ENCODE measurements around the gene MED8.
"Not testable (repeated sequence)": the region's sequence is repeated elsewhere in the genome, so short reads cannot be mapped to it uniquely, and the experiment has no call there.

The MED8 gene

GRCh38 chr1:43382027-43382779 lies 7.4 kb downstream of the MED8 start:
- no peak for DNase-seq

GRCh38 chr1:43381612-43382011 lies 8.0 kb downstream of the MED8 start:
- DNase-seq, result no peak

GRCh38 chr1:43379476-43379875 lies 10.1 kb downstream of the MED8 start:
- DNase-seq, result no peak

GRCh38 chr1:43377831-43378230 lies 11.8 kb downstream of the MED8 start:
- no peak for DNase-seq

- no peak for DNase-seq
Measured at GRCh38 chr1:43376723-43377235, 12.8 kb downstream of the MED8 start.

GRCh38 chr1:43373066-43373940 lies 16.3 kb downstream of the MED8 start:
- DNase-seq, result no peak

GRCh38 chr1:43372172-43372571 lies 17.4 kb downstream of the MED8 start:
- no peak for DNase-seq

GRCh38 chr1:43370564-43370963 lies 19.0 kb downstream of the MED8 start:
- no peak for DNase-seq

- DNase-seq, result not testable (repeated sequence)
Measured at GRCh38 chr1:43369779-43370178, 19.8 kb downstream of the MED8 start.

- no peak for DNase-seq
Measured at GRCh38 chr1:43368646-43369020, 21.0 kb downstream of the MED8 start.

GRCh38 chr1:43367904-43368645 lies 21.5 kb downstream of the MED8 start, which contains the start of gene ELOVL1:
Gene ELOVL1 (minus strand): TSS chr1:43368011. CDS start chr1:43365609, 2,402 bp downstream.
- DNase-seq, result peak; percentile 59

GRCh38 chr1:43367026-43367903 lies 22.3 kb downstream of the MED8 start:
- no peak for DNase-seq

GRCh38 chr1:43366601-43367025 lies 23.0 kb downstream of the MED8 start:
- DNase-seq, result no peak

- DNase-seq, result no peak
Measured at GRCh38 chr1:43366179-43366578, 23.4 kb downstream of the MED8 start.

GRCh38 chr1:43365678-43366077 lies 23.9 kb downstream of the MED8 start:
- DNase-seq, result no peak

GRCh38 chr1:43363935-43364525 lies 25.6 kb downstream of the MED8 start:
- no peak for DNase-seq

- no peak for DNase-seq
Measured at GRCh38 chr1:43363283-43363934, 26.2 kb downstream of the MED8 start.

GRCh38 chr1:43360616-43361015 lies 29.0 kb downstream of the MED8 start:
- no peak for DNase-seq

- DNase-seq, result no peak
Measured at GRCh38 chr1:43359696-43360095, 29.9 kb downstream of the MED8 start.

GRCh38 chr1:43358746-43359693 lies 30.6 kb downstream of the MED8 start, which contains the start of gene CDC20:
Gene CDC20 (plus strand): TSS chr1:43358981. CDS start chr1:43359216, 235 bp downstream.
- DNase-seq, result peak; percentile 85

Measured in GOT3 (cell line).